ENCODE results near the gene PHAX.

The PHAX gene

GRCh38 chr5:126650463-126650862 lies 49.7 kb downstream of the PHAX start:
- no peak for DNase-seq (ENCODE audit: low spot score)
- H3K27ac ChIP-seq (ENCODE audit: poor library complexity, severe bottlenecking) = no peak overlapping the region
- no peak for ATAC-seq (ENCODE audit: low read depth)
- no peak for TF ChIP-seq CTCF (IDR thresholded peaks at IDR 0.05; ENCODE audit: poor library complexity, severe bottlenecking)
- no peaks in the 10 kb centered on the region for H3K27me3 ChIP-seq (ENCODE audit: insufficient read depth, poor library complexity, severe bottlenecking)
- no peak overlapping the region for H3K4me3 ChIP-seq (ENCODE audit: severe bottlenecking)
- H3K36me3 ChIP-seq (ENCODE audit: low read depth) = no peaks in the 10 kb centered on the region
- no peaks in the 10 kb centered on the region for H3K9me3 ChIP-seq (ENCODE audit: severe bottlenecking)
- H3K4me1 ChIP-seq (ENCODE audit: insufficient read depth, poor library complexity, severe bottlenecking) = no peaks in the 10 kb centered on the region

- Histone ChIP-seq H3K27ac (ENCODE audit: poor library complexity, severe bottlenecking) (no peak overlapping the region), H3K4me1 (ENCODE audit: insufficient read depth, poor library complexity, severe bottlenecking) (no peaks in the 10 kb centered on the region), H3K27me3 (ENCODE audit: insufficient read depth, poor library complexity, severe bottlenecking) (no peaks in the 10 kb centered on the region), H3K9me3 (ENCODE audit: severe bottlenecking) (no peaks in the 10 kb centered on the region), H3K36me3 (ENCODE audit: low read depth) (no peaks in the 10 kb centered on the region), H3K4me3 (ENCODE audit: severe bottlenecking) (no peak overlapping the region)
- TF ChIP-seq CTCF (IDR thresholded peaks at IDR 0.05; ENCODE audit: poor library complexity, severe bottlenecking) = no peak
- DNase-seq (ENCODE audit: low spot score) (no peak), ATAC-seq (ENCODE audit: low read depth) (no peak)
Measured at GRCh38 chr5:126651013-126651577, 50.3 kb downstream of the PHAX start.

GRCh38 chr5:126656401-126657007 lies 55.8 kb downstream of the PHAX start:
- no peak for ATAC-seq (ENCODE audit: low read depth)
- H3K36me3 ChIP-seq (ENCODE audit: low read depth) = no peaks in the 10 kb centered on the region
- no peak for DNase-seq (ENCODE audit: low spot score)
- peak; percentile 98 for TF ChIP-seq CTCF (IDR thresholded peaks at IDR 0.05; ENCODE audit: poor library complexity, severe bottlenecking)
- no peak overlapping the region for H3K4me3 ChIP-seq (ENCODE audit: severe bottlenecking)
- H3K4me1 ChIP-seq (ENCODE audit: insufficient read depth, poor library complexity, severe bottlenecking) = no peaks in the 10 kb centered on the region
- H3K9me3 ChIP-seq (ENCODE audit: severe bottlenecking) = no peaks in the 10 kb centered on the region
- H3K27ac ChIP-seq (ENCODE audit: poor library complexity, severe bottlenecking) = no peak overlapping the region
- H3K27me3 ChIP-seq (ENCODE audit: insufficient read depth, poor library complexity, severe bottlenecking) = no peaks in the 10 kb centered on the region

GRCh38 chr5:126658561-126658960 lies 57.8 kb downstream of the PHAX start:
- H3K9me3 ChIP-seq (ENCODE audit: severe bottlenecking) = no peaks in the 10 kb centered on the region
- no peaks in the 10 kb centered on the region for H3K36me3 ChIP-seq (ENCODE audit: low read depth)
- ATAC-seq (ENCODE audit: low read depth) (no peak), DNase-seq (ENCODE audit: low spot score) (no peak)
- no peaks in the 10 kb centered on the region for H3K27me3 ChIP-seq (ENCODE audit: insufficient read depth, poor library complexity, severe bottlenecking)
- no peak overlapping the region for H3K4me3 ChIP-seq (ENCODE audit: severe bottlenecking)
- no peak for TF ChIP-seq CTCF (IDR thresholded peaks at IDR 0.05; ENCODE audit: poor library complexity, severe bottlenecking)
- no peaks in the 10 kb centered on the region for H3K4me1 ChIP-seq (ENCODE audit: insufficient read depth, poor library complexity, severe bottlenecking)
- H3K27ac ChIP-seq (ENCODE audit: poor library complexity, severe bottlenecking) = no peak overlapping the region

GRCh38 chr5:126659805-126660482 lies 59.2 kb downstream of the PHAX start:
- Histone ChIP-seq H3K4me3 (ENCODE audit: severe bottlenecking) (no peak overlapping the region), H3K27ac (ENCODE audit: poor library complexity, severe bottlenecking) (no peak overlapping the region), H3K4me1 (ENCODE audit: insufficient read depth, poor library complexity, severe bottlenecking) (no peaks in the 10 kb centered on the region), H3K9me3 (ENCODE audit: severe bottlenecking) (no peaks in the 10 kb centered on the region), H3K27me3 (ENCODE audit: insufficient read depth, poor library complexity, severe bottlenecking) (no peaks in the 10 kb centered on the region), H3K36me3 (ENCODE audit: low read depth) (no peaks in the 10 kb centered on the region)
- DNase-seq (ENCODE audit: low spot score) = no peak
- no peak for TF ChIP-seq CTCF (IDR thresholded peaks at IDR 0.05; ENCODE audit: poor library complexity, severe bottlenecking)
- no peak for ATAC-seq (ENCODE audit: low read depth)
